AG04450 (cell line): ENCODE results near the gene MYO10. TPM values are rescaled to one million over a fixed set of nuclear protein-coding genes. Genes with fewer than 3 reads are reported as not detected.

Experiments used
- CTCF ChIA-PET: fragments of 300-600, 350-600 bp; formaldehyde crosslinking; extraction: SDS; loops from one replicate; lab custom pipeline; 2022; ENCODE audit warnings: antibody characterized with exemption, inconsistent platforms; lab: Charles Lee
- POLR2A ChIA-PET: fragments of 350-600 bp; formaldehyde crosslinking; extraction: SDS; loops from one replicate; lab custom pipeline; 2021; ENCODE audit warnings: antibody characterized with exemption, inconsistent platforms; lab: Yijun Ruan, JAX
- DNase-seq: peaks from one replicate; pipeline ENCODE4 v3.0.0-alpha.2; 2011; ENCODE audit warnings: low read depth, low spot score
- H3K27ac ChIP-seq: one replicate; pipeline ENCODE4 v1.5.1; 2012; ENCODE audit warnings: low read depth, low read length, control low read depth
- H3K27me3 ChIP-seq: one replicate; pipeline ENCODE4 v1.6.0; 2012; ENCODE audit warnings: low read length; ENCODE audit not compliant: control insufficient read depth, insufficient read depth
- H3K4me3 ChIP-seq: 2 replicates; pipeline ENCODE4 v1.5.1; 2011; ENCODE audit warnings: mild to moderate bottlenecking, low read depth, low read length, control low read depth
- H3K9me3 ChIP-seq: 2 replicates; pipeline ENCODE4 v1.5.1; 2012; ENCODE audit warnings: low read length; ENCODE audit not compliant: control insufficient read depth, insufficient read depth
- polyA plus RNA-seq: library from polyadenylated mRNA; depleted of rRNA; stranded (reverse); fragments of >200 nt; gene quantifications from 2 replicates; pipeline ENCODE4 v1.2.3, GENCODE V29; 2011
- TF ChIP-seq, protein P1 (sequence below): IDR thresholded peaks from 2 replicates; pipeline ENCODE4 v1.5.1; 2011; ENCODE audit warnings: low read depth, low read length, control low read depth, inconsistent platforms

MYO10 gene
- polyA plus RNA-seq, 1 experiment, result 37.0 TPM

DNA sequence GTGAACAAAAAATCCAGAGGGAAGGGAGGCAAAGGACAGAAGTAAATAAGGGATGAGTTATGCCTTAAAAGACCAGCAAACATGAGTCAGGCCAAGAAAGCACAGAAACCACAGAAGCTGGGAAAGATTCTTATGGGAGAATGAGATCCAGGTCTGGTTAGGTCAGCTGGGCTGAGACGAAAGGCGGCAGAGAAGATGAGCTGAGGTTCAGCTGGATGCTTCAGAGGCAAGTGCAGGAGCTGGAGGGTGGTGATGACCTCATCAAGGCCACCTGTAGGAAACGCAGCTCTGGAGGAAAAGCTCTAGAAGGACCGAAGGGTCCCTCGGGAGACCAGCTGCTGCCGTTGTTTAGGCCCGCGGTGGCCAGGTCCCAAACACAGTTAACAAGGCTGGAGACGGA lies 152.0 kb downstream of the MYO10 start:
- ChIA-PET POLR2A (interaction anchor here (0.5 kb wide), 1 partner anchor 401 kb away, joined by 3 read pairs; no protein-coding TSS in a partner anchor), CTCF (interaction anchor here (1.2 to 2.0 kb wide), 2 partner anchors 349 to 405 kb away, joined by 4 to 8 read pairs; no protein-coding TSS in a partner anchor)
- no peaks in the 10 kb centered on the region for H3K9me3 ChIP-seq
- H3K27ac ChIP-seq, result peak overlapping the region; percentile 59
- DNase-seq, result peak; percentile 56
- H3K27me3 ChIP-seq, result no peaks in the 10 kb centered on the region
- TF ChIP-seq, protein P1, sequence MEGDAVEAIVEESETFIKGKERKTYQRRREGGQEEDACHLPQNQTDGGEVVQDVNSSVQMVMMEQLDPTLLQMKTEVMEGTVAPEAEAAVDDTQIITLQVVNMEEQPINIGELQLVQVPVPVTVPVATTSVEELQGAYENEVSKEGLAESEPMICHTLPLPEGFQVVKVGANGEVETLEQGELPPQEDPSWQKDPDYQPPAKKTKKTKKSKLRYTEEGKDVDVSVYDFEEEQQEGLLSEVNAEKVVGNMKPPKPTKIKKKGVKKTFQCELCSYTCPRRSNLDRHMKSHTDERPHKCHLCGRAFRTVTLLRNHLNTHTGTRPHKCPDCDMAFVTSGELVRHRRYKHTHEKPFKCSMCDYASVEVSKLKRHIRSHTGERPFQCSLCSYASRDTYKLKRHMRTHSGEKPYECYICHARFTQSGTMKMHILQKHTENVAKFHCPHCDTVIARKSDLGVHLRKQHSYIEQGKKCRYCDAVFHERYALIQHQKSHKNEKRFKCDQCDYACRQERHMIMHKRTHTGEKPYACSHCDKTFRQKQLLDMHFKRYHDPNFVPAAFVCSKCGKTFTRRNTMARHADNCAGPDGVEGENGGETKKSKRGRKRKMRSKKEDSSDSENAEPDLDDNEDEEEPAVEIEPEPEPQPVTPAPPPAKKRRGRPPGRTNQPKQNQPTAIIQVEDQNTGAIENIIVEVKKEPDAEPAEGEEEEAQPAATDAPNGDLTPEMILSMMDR, result no peak
- no peak overlapping the region for H3K4me3 ChIP-seq

DNA sequence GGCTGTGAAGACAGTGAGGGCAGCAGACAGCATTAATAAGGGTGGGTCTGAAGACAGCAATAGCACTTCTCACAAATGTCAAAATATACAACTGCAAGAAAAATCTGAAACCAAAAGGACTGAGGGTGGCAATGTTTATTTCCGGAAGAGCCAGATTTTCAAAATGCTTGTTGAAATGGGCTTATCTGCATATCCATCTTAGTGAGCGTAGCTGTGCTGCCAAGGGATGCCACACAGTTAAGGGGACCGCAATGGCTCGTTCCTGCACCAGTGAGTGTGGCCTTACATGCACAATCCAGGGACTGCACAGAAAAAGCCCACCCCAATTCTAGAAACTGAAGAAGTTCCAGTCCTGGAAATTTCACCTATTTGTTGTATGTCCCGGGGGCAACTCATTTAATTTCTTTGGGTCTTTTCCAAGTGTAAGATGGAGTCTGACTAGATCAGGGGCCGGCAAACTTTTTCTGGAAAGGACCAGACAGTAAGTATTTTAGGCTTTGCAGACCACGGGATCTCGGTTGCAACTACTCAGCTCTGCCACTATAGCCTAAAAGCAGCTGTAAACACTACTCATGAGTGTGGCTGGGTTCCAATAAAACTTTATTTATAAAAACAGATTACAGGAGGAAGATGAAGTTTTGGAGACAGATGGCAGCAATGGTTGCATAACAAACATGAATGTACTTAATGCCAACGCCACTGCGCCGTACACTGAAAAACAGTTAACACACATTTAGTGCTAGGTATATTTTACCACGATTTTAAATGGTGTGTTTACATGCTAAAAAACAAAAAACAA lies 154.1 kb downstream of the MYO10 start:
- Histone ChIP-seq H3K27me3 (no peaks in the 10 kb centered on the region), H3K9me3 (no peaks in the 10 kb centered on the region), H3K27ac (no peak overlapping the region), H3K4me3 (no peak overlapping the region)
- DNase-seq, result no peak
- TF ChIP-seq, protein P1, result no peak
- POLR2A ChIA-PET, result no interaction called here
- CTCF ChIA-PET, result interaction anchor here (1.9 kb wide), 1 partner anchor 9 kb away, joined by 7 read pairs; no protein-coding TSS in a partner anchor

DNA sequence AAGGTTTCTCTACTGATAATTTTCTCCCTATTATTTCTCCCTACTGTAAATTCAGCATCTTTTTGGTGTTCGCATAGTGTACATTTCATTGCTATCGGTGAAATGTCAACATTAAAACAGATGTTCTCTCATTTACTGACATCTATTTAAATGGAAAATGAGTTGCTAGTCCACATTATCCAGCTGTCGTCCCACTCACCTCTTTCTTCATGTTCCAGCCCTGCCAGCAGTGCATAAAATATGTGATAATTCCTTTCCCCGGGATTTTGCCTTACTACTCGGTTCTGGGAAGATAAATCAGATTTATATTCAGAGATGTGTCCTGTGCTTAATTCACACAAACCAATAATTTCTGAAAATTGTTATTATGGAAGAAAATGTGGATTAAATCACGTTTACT lies 155.8 kb downstream of the MYO10 start:
- no peaks in the 10 kb centered on the region for H3K27me3 ChIP-seq
- H3K27ac ChIP-seq, result no peak overlapping the region
- CTCF ChIA-PET, result interaction anchor here (1.9 kb wide), 1 partner anchor 11 kb away, joined by 7 read pairs; no protein-coding TSS in a partner anchor
- no peak for DNase-seq
- POLR2A ChIA-PET, result no interaction called here
- no peaks in the 10 kb centered on the region for H3K9me3 ChIP-seq
- TF ChIP-seq, protein P1, result no peak
- no peak overlapping the region for H3K4me3 ChIP-seq

DNA sequence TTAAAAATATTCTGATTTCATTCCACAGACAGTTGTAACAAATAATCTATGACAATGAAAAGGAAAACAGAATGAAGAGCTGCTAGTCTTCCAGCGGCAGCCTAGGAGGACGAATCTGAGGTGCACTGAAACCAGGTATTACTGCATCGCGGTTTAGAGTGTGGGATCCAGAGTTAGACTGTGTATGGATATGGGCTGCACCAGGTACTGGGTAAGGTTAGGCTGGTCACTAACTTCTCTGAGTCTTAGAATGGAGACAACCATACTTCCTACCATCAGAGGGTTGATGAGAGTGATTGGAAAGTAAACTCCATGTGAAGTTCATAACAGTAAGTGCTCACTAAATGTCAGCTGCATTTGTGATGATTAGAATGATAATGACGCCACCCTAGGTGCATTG lies 158.7 kb downstream of the MYO10 start:
- Histone ChIP-seq H3K9me3 (no peaks in the 10 kb centered on the region), H3K4me3 (no peak overlapping the region), H3K27me3 (no peaks in the 10 kb centered on the region), H3K27ac (no peak overlapping the region)
- ChIA-PET POLR2A (no interaction called here), CTCF (no interaction called here)
- TF ChIP-seq, protein P1, result no peak
- DNase-seq, result no peak

DNA sequence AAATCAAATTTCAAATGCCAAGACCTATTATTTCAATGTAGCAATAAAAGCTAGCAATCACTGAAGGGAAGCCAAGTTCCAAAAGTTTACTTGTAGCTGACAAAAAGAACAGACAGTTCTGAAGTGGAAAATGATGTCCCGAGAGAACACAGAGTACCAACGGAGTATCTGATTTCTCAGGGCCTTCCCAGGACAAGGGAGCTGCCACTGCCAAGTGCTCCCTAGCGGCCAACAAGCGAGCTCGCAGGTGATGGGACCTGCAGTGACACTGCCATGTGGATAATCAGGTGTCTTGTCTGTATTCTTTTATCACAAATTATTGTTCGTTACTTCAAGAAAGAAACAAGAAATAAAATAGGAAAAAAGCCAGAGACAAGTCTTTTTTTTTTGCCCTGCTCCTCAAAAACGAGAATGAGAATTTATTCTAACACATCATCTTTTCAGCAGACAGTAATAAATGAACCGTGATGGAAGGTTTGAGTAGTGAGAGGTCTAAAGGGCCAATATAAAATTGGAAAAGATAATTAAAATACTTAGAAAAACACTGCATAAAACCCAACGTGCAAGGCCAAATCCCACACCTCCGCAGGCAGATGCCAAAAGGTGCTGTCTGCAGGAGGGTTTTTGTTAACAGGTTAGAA lies 159.4 kb downstream of the MYO10 start:
- no peak overlapping the region for H3K4me3 ChIP-seq
- TF ChIP-seq, protein P1, result no peak
- CTCF ChIA-PET, result interaction anchor here (2.1 kb wide), 1 partner anchor 15 kb away, joined by 11 read pairs; no protein-coding TSS in a partner anchor
- DNase-seq, result no peak
- H3K27ac ChIP-seq, result no peak overlapping the region
- POLR2A ChIA-PET, result no interaction called here
- H3K9me3 ChIP-seq, result no peaks in the 10 kb centered on the region
- H3K27me3 ChIP-seq, result no peaks in the 10 kb centered on the region
